OCI-LY7 (cell line): ENCODE data around the gene GCFC2. TPM values are rescaled to one million over a fixed set of nuclear protein-coding genes. Genes with fewer than 3 reads are reported as not detected.
"Not testable (repeated sequence)": the region's sequence is repeated elsewhere in the genome, so short reads cannot be mapped to it uniquely, and the experiment has no call there.

Experiments
- BruUV-seq: library from RNA; stranded (reverse); fragments of 400-500 nt; replicated peaks from 2 replicates; lab custom pipeline; 2021; lab: Mats Ljungman, UMichigan
- CTCF ChIA-PET: fragments of 300-600 bp; sonication (Branson Sonifier 250); formaldehyde crosslinking; loops from one replicate; lab custom pipeline; 2022; ENCODE audit warnings: antibody characterized with exemption; ENCODE audit not compliant: unreplicated experiment; lab: Charles Lee
- POLR2A ChIA-PET: fragments of 300-600 bp; sonication (Branson Sonifier 250); formaldehyde crosslinking; loops from one replicate; lab custom pipeline; 2022; ENCODE audit warnings: antibody characterized with exemption; lab: Charles Lee
- DNase-seq: peaks from one replicate; pipeline ENCODE4 v3.0.0-alpha.2; 2015; ENCODE audit warnings: low spot score
- H2AFZ ChIP-seq: fragments of 200-600 bp; sonication (generic), shearing (Covaris generic); 2 replicates; pipeline ENCODE4 v1.6.1; 2014; ENCODE audit warnings: mild to moderate bottlenecking, antibody characterized with exemption, low read length, moderate library complexity
- H3K27ac ChIP-seq: fragments of 200-600 bp; sonication (generic); 2 replicates; pipeline ENCODE4 v1.5.1; 2014; ENCODE audit warnings: mixed run types, low read depth, mild to moderate bottlenecking, moderate library complexity, low read length, inconsistent platforms; ENCODE audit not compliant: poor library complexity, severe bottlenecking
- H3K36me3 ChIP-seq: fragments of 200-600 bp; sonication (generic); 2 replicates; pipeline ENCODE4 v1.6.1; 2014; ENCODE audit warnings: mild to moderate bottlenecking, antibody characterized with exemption, low read length, moderate library complexity, mixed read lengths; ENCODE audit not compliant: insufficient read depth
- H3K4me1 ChIP-seq: fragments of 200-600 bp; sonication (generic); 2 replicates; pipeline ENCODE4 v1.5.1; 2014; ENCODE audit warnings: mild to moderate bottlenecking, low read length; ENCODE audit not compliant: insufficient read depth, poor library complexity, severe bottlenecking
- H3K4me2 ChIP-seq: fragments of 200-600 bp; sonication (generic); 2 replicates; pipeline ENCODE4 v1.6.1; 2014; ENCODE audit warnings: mild to moderate bottlenecking, low read length
- H3K4me3 ChIP-seq: fragments of 200-600 bp; sonication (generic); 2 replicates; pipeline ENCODE4 v1.5.1; 2014; ENCODE audit warnings: mild to moderate bottlenecking, low read depth, low read length; ENCODE audit not compliant: poor library complexity, severe bottlenecking
- H3K79me2 ChIP-seq: fragments of 200-600 bp; sonication (generic); 2 replicates; pipeline ENCODE4 v1.6.1; 2016; ENCODE audit warnings: low read depth, mild to moderate bottlenecking, low read length, moderate library complexity, mixed read lengths; ENCODE audit not compliant: insufficient read depth
- H3K9me2 ChIP-seq: fragments of 200-600 bp; sonication (generic); 2 replicates; pipeline ENCODE4 v1.6.1; 2016; ENCODE audit warnings: mild to moderate bottlenecking, low read length, mixed read lengths; ENCODE audit not compliant: insufficient read depth
- H3K9me3 ChIP-seq: fragments of 200-600 bp; sonication (generic); 2 replicates; pipeline ENCODE4 v1.6.1; 2014; ENCODE audit warnings: mild to moderate bottlenecking, mixed run types, low read length, mixed read lengths
- H4K20me1 ChIP-seq: fragments of 200-600 bp; sonication (generic); 2 replicates; pipeline ENCODE4 v1.6.1; 2014; ENCODE audit warnings: mild to moderate bottlenecking, antibody characterized with exemption, low read length, moderate library complexity, mixed read lengths; ENCODE audit not compliant: insufficient read depth
- CTCF ChIP-seq: fragments of 200-600 bp; sonication (generic); conservative IDR thresholded peaks from 2 replicates; pipeline ENCODE4 v1.5.1; 2014; ENCODE audit warnings: mild to moderate bottlenecking, antibody characterized with exemption, low read length, moderate library complexity, mixed read lengths
- EZH2phosphoT487 ChIP-seq: fragments of 200-600 bp; sonication (generic); IDR thresholded peaks from 2 replicates; pipeline ENCODE4 v1.6.1; 2018; ENCODE audit warnings: low read depth, borderline replicate concordance, mild to moderate bottlenecking, mixed run types, antibody characterized with exemption, low read length, moderate library complexity, mixed read lengths
- intact Hi-C: fragments of 100-400 bp; cut with micrococcal nuclease; formaldehyde crosslinking; loops from one replicate; pipeline ENCODE4 v1.10.0; 2022; ENCODE audit not compliant: unreplicated experiment
- total RNA-seq, 2 experiments: library from RNA; depleted of rRNA in 1 of 2; stranded (reverse); fragments of >200 nt in 1 of 2; shearing (Covaris generic) in 1 of 2; gene quantifications; 2 replicates each; pipeline ENCODE4 v1.2.3, GENCODE V29; 2014 to 2022

Gene GCFC2
- total RNA-seq, 2 experiments from 2014 or later: 19.3 to 21.8 TPM

GRCh38 chr2:75716406-75716805 is 5.7 kb upstream of the GCFC2 start:
- Histone ChIP-seq H4K20me1 (no peaks in the 10 kb centered on the region), H3K4me2 (no peak overlapping the region), H3K36me3 (no peaks in the 10 kb centered on the region), H2AFZ (no peak overlapping the region), H3K4me3 (no peak overlapping the region), H3K27ac (no peak overlapping the region), H3K9me3 (no peaks in the 10 kb centered on the region), H3K9me2 (no peaks in the 10 kb centered on the region), H3K4me1 (peaks cover under 1% of the 10 kb centered on the region), H3K79me2 (no peaks in the 10 kb centered on the region)
- TF ChIP-seq CTCF: peak; percentile 53; the same call in 1 of the 2 replicates
- no peak for TF ChIP-seq EZH2phosphoT487
- BruUV-seq: no TSS peak
- no peak for DNase-seq
- intact Hi-C loops: no loop called here
- POLR2A ChIA-PET: interaction anchor here (0.7 to 1.1 kb wide), 2 partner anchors 40 to 499 kb away, joined by 3 read pairs; no protein-coding TSS in a partner anchor
- CTCF ChIA-PET: no interaction called here

- CTCF ChIA-PET, H3K36me3 ChIP-seq, H4K20me1 ChIP-seq, BruUV-seq, H3K9me3 ChIP-seq, H3K9me2 ChIP-seq, DNase-seq: not testable (repeated sequence)
- peaks cover 21% of the 10 kb centered on the region for H3K4me1 ChIP-seq
- H3K4me3 ChIP-seq: peak overlapping the region; percentile 72
- POLR2A ChIA-PET: interaction anchor here (1.0 to 2.2 kb wide), 3 partner anchors 10 to 64 kb away, joined by 4 to 8 read pairs (median 5); no protein-coding TSS in a partner anchor
- H2AFZ ChIP-seq: peak overlapping the region; percentile 100
- peak overlapping the region; percentile 99 for H3K4me2 ChIP-seq
- H3K79me2 ChIP-seq: peaks cover 34% of the 10 kb centered on the region; the same call in 1 of the 2 replicates
- H3K27ac ChIP-seq: peak overlapping the region; percentile 83
- intact Hi-C loops: loop anchor here (2.0 kb wide), 1 partner anchor 65 kb away; the partner anchor contains the start of gene MRPL19
Observed at GRCh38 chr2:75711590-75711989, 875 bp upstream of the GCFC2 start.

GRCh38 chr2:75710220-75710576 is 517 bp downstream of the GCFC2 start:
- peaks cover 8% of the 10 kb centered on the region for H3K36me3 ChIP-seq
- peak overlapping the region; percentile 100 for H2AFZ ChIP-seq
- POLR2A ChIA-PET: interaction anchor here (1.2 to 2.2 kb wide), 5 partner anchors 11 to 63 kb away, joined by 4 to 10 read pairs (median 7); partner anchors contain the start of gene MRPL19
- peaks cover 34% of the 10 kb centered on the region; the same call in 1 of the 2 replicates for H3K79me2 ChIP-seq
- TF ChIP-seq EZH2phosphoT487 (no peak), CTCF (no peak)
- BruUV-seq: TSS peak; percentile 73
- no peaks in the 10 kb centered on the region for H3K9me3 ChIP-seq
- H3K9me2 ChIP-seq: no peaks in the 10 kb centered on the region
- H3K4me3 ChIP-seq: peak overlapping the region; percentile 72
- intact Hi-C loops: loop anchor here (2.0 kb wide), 1 partner anchor 63 kb away; the partner anchor contains the start of gene MRPL19
- peak overlapping the region; percentile 99 for H3K4me2 ChIP-seq
- no peak for DNase-seq
- CTCF ChIA-PET: no interaction called here
- H4K20me1 ChIP-seq: no peaks in the 10 kb centered on the region
- peak overlapping the region; percentile 83 for H3K27ac ChIP-seq
- H3K4me1 ChIP-seq: peaks cover 21% of the 10 kb centered on the region
